Vagina (tissue), 2 donors: ENCODE data around the gene MT3. TPM values are rescaled to one million over a fixed set of nuclear protein-coding genes. Genes with fewer than 3 reads are reported as not detected.
A peak's percentile ranks its signal among the peaks of the same experiment; 100 is the strongest.

ENCODE experiments used
- DNase-seq, 2 donors: peaks; one replicate each; pipeline ENCODE4 v3.0.0-alpha.2; 2017; ENCODE audit errors: extremely low spot score in 2 of 2
- H3K27ac ChIP-seq: fragments of 200-600 bp; sonication (generic); one replicate; pipeline ENCODE4 v1.5.1; 2019
- H3K27me3 ChIP-seq: fragments of 200-600 bp; sonication (generic); one replicate; pipeline ENCODE4 v1.5.1; 2019
- H3K36me3 ChIP-seq, 2 donors: fragments of 200-600 bp; sonication (generic); one replicate each; pipeline ENCODE4 v1.5.1; 2017 to 2019
- H3K4me1 ChIP-seq: fragments of 200-600 bp; sonication (generic); one replicate; pipeline ENCODE4 v1.5.1; 2019
- H3K4me3 ChIP-seq, 2 donors: fragments of 200-600 bp; sonication (generic); 1 replicate in 1 of 2; 2 replicates in 1 of 2; pipeline ENCODE4 v1.5.1; 2016 to 2019
- H3K9me3 ChIP-seq: fragments of 200-600 bp; sonication (generic); one replicate; pipeline ENCODE4 v1.5.1; 2019
- POLR2A ChIP-seq, 2 donors: fragments of 450-650 bp; IDR thresholded peaks; one replicate each; pipeline ENCODE4 v1.6.1; 2017; ENCODE audit warnings: antibody characterized with exemption in 2 of 2, mild to moderate bottlenecking in 2 of 2, moderate library complexity in 2 of 2
- POLR2AphosphoS5 ChIP-seq, 2 donors: sonication (generic); formaldehyde crosslinking; IDR thresholded peaks; one replicate each; pipeline ENCODE4 v1.9.0; 2017; ENCODE audit warnings: antibody characterized with exemption in 2 of 2, mild to moderate bottlenecking in 2 of 2, low read depth in 1 of 2; ENCODE audit not compliant: insufficient read depth in 1 of 2
- intact Hi-C: fragments of 100-400 bp; cut with DNase I; formaldehyde crosslinking; loops from one replicate; pipeline ENCODE4 v1.15.1; 2023
- total RNA-seq: library from RNA; depleted of rRNA; stranded (reverse); fragments of >200 nt; gene quantifications from one replicate; pipeline ENCODE4 v1.2.3, GENCODE V29; 2016
- TF ChIP-seq, protein P1 (sequence below), 3 experiments: fragments of 450-650 bp in 2 of 3; fragments of 200-600 bp in 1 of 3; sonication (generic) in 1 of 3; IDR thresholded peaks; one replicate each; pipeline ENCODE4 v1.5.1; 2017 to 2019; ENCODE audit warnings: antibody characterized with exemption in 3 of 3, mild to moderate bottlenecking in 2 of 3, moderate library complexity in 2 of 3

Gene MT3
- total RNA-seq, 1 donor from 2014 or later: 12.8 TPM

DNA sequence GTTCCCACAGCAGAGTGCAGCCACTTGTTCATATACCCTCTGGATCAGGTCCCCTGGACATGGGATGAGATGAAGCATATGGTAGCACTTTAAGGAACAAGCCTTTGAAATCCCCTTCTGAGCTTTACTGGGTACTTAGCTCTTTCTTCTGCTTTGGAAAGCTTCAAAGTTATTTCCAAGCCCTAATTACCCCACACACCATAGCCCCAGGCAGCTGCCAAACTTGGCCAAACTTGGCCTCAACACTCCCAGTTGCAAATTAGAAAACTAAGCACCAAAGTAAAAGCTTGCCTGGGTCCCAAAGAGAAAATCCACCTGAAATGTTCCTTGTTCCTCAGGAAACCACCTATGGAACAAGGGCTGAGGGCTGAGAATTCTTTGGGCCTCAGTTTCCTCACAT is 40.2 kb upstream of the MT3 start:
- intact Hi-C loops: no loop called here
- no peaks in the 10 kb centered on the region for H3K9me3 ChIP-seq
- TF ChIP-seq, protein P1, sequence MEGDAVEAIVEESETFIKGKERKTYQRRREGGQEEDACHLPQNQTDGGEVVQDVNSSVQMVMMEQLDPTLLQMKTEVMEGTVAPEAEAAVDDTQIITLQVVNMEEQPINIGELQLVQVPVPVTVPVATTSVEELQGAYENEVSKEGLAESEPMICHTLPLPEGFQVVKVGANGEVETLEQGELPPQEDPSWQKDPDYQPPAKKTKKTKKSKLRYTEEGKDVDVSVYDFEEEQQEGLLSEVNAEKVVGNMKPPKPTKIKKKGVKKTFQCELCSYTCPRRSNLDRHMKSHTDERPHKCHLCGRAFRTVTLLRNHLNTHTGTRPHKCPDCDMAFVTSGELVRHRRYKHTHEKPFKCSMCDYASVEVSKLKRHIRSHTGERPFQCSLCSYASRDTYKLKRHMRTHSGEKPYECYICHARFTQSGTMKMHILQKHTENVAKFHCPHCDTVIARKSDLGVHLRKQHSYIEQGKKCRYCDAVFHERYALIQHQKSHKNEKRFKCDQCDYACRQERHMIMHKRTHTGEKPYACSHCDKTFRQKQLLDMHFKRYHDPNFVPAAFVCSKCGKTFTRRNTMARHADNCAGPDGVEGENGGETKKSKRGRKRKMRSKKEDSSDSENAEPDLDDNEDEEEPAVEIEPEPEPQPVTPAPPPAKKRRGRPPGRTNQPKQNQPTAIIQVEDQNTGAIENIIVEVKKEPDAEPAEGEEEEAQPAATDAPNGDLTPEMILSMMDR (IDR thresholded peaks at IDR 0.05): no peak
- TF ChIP-seq POLR2AphosphoS5 (IDR thresholded peaks at IDR 0.05; ENCODE audit: insufficient read depth in 1 of 2, low read depth in 1 of 2): no peak
- TF ChIP-seq POLR2A (IDR thresholded peaks at IDR 0.05): no peak
- no peaks in the 10 kb centered on the region for H3K27me3 ChIP-seq
- H3K27ac ChIP-seq: peak overlapping the region; percentile 73
- no peaks in the 10 kb centered on the region for H3K36me3 ChIP-seq
- H3K4me3 ChIP-seq: no peak overlapping the region
- H3K4me1 ChIP-seq: peaks cover 65% of the 10 kb centered on the region
- no peak for DNase-seq

DNA sequence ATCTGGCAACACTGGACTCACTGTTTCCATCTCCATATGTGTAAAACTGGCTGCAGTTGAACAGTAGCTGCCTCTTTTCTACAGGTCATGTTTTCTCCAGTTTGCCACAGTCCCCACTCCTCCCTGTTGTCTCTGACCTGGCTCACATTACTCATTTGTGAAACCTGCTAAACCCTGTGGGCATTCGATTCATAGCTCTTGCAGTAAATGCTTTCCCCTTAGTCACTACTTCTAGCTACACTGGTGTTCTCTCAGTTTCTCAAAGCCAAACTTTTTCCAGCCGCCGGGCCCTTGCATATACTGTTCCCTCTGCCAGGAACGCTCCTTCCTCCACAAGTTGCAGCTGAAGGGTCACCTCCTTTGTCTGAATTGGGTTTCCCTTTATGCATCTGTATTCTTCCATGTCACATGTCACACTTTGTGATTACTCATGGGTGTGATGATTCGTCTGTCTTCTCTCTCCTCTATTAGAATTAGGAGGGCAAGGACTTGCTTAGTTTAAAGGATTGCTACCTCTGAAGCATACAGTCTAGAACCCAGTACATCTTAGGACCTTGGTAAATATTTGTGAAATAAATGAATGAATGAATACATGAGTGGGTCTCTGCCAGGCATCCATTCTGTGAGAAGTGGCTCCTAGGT is 39.5 kb upstream of the MT3 start:
- Histone ChIP-seq H3K4me1 (peaks cover 65% of the 10 kb centered on the region), H3K4me3 (no peak overlapping the region), H3K36me3 (no peaks in the 10 kb centered on the region), H3K27ac (peak overlapping the region; percentile 73), H3K9me3 (no peaks in the 10 kb centered on the region), H3K27me3 (no peaks in the 10 kb centered on the region)
- intact Hi-C loops: no loop called here
- TF ChIP-seq POLR2AphosphoS5 (IDR thresholded peaks at IDR 0.05; ENCODE audit: insufficient read depth in 1 of 2, low read depth in 1 of 2) (no peak), POLR2A (IDR thresholded peaks at IDR 0.05) (no peak)
- TF ChIP-seq, protein P1 (IDR thresholded peaks at IDR 0.05): no peak
- DNase-seq: no peak

DNA sequence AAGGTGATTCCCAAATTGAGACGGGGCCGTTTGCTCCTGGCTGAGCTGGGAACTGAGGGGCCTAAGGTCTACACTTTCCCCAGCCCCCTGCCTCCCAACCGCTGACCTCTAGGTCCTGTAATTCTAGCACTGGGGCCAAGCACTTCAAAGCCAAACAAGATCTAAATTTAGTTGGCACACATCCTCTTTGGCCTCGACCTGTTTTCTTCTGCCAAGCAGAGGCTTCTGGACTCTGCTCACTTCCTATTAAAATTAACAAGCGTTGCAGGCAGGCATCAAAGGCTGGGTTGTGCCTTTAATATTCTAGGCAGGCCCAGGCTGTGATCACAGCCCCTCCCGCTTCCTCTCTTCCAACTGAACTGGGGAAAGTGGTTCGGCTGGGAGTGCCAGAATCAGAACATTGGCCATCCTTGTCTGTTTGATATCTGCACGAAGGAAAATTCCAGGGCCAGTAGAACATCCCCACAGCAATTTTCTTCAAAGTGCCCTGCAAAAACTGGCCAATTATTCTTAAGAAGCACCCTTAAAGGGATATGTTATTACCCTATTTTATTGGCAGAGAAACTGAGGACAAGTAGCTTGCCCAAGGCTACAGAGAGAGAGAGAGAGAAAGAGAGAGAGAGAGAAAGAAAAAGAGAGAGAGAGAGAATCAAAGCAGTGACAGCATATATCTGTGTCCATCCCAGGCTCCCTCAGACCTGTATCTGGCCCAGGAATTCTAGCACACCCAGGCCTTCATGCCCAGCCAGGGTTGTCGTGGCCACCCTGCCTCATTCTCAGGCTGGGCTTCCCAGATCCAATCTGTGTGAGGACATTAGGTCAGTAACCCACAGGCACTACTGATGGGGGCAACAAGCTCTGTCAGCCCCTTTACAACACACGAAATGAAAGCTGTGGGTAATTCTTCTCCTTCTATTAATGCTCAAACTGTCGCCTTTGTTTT is 37.3 kb upstream of the MT3 start:
- Histone ChIP-seq H3K27me3 (no peaks in the 10 kb centered on the region), H3K27ac (peak overlapping the region; percentile 72), H3K9me3 (no peaks in the 10 kb centered on the region), H3K4me3 (no peak overlapping the region), H3K36me3 (no peaks in the 10 kb centered on the region), H3K4me1 (peaks cover 60% of the 10 kb centered on the region)
- DNase-seq: no peak
- TF ChIP-seq POLR2A (IDR thresholded peaks at IDR 0.05): no peak
- peak in 1 of 2 donors; percentile 75 for TF ChIP-seq POLR2AphosphoS5 (IDR thresholded peaks at IDR 0.05; ENCODE audit: insufficient read depth in 1 of 2, low read depth in 1 of 2)
- TF ChIP-seq, protein P1 (IDR thresholded peaks at IDR 0.05): no peak
- intact Hi-C loops: no loop called here

DNA sequence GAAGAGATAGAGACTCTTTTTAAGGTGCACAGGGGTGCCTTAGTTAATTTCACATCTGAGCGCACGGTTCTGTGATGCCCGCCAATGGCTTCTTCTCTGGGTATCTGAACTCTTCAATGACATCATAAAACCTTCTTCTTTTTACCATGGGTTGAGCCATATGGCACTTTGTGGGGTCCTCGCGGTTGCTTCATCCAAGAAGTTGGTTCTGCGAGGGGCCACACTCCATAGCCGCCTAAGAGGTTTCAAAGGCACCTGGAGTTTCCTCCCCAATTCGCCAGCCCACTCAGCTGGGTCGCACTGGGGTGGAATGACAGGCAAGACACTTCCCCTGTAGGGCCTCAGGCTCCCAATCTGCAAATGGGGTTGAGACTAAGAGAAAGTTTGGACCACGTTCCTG is 34.9 kb upstream of the MT3 start:
- no peaks in the 10 kb centered on the region for H3K9me3 ChIP-seq
- intact Hi-C loops: no loop called here

More for the DNA sequence above, 34.9 kb upstream of the MT3 start:
- Histone ChIP-seq H3K27ac (no peak overlapping the region), H3K27me3 (no peaks in the 10 kb centered on the region), H3K4me1 (peaks cover 45% of the 10 kb centered on the region), H3K4me3 (no peak overlapping the region), H3K36me3 (no peaks in the 10 kb centered on the region)
- TF ChIP-seq, protein P1 (IDR thresholded peaks at IDR 0.05): no peak
- TF ChIP-seq POLR2A (IDR thresholded peaks at IDR 0.05): no peak
- no peak for DNase-seq
